Mononuclear cell (primary cell): ENCODE measurements around the gene SYT4. TPM values are rescaled to one million over a fixed set of nuclear protein-coding genes. Genes with fewer than 3 reads are reported as not detected.
"Not testable (repeated sequence)": the region's sequence is repeated elsewhere in the genome, so short reads cannot be mapped to it uniquely, and the experiment has no call there.

ENCODE experiments used
- H3K27me3 ChIP-seq: 2 replicates; pipeline ENCODE4 v1.6.0; 2011; ENCODE audit warnings: low read length, control low read depth; ENCODE audit not compliant: insufficient read depth
- H3K4me1 ChIP-seq: 2 replicates; pipeline ENCODE4 v1.5.1; 2011; ENCODE audit warnings: mild to moderate bottlenecking, low read length, control low read depth; ENCODE audit not compliant: insufficient read depth
- H3K4me3 ChIP-seq: 2 replicates; pipeline ENCODE4 v1.5.1; 2011; ENCODE audit warnings: mild to moderate bottlenecking, low read length, moderate library complexity
- H3K9me3 ChIP-seq: 2 replicates; pipeline ENCODE4 v1.5.1; 2011; ENCODE audit warnings: low read depth, mild to moderate bottlenecking, control low read depth, low read length
- total RNA-seq: library from RNA; depleted of rRNA; stranded (reverse); fragments of >200 nt; gene quantifications from one replicate; pipeline ENCODE4 v1.2.3, GENCODE V29; 2012

SYT4 gene, protein sequence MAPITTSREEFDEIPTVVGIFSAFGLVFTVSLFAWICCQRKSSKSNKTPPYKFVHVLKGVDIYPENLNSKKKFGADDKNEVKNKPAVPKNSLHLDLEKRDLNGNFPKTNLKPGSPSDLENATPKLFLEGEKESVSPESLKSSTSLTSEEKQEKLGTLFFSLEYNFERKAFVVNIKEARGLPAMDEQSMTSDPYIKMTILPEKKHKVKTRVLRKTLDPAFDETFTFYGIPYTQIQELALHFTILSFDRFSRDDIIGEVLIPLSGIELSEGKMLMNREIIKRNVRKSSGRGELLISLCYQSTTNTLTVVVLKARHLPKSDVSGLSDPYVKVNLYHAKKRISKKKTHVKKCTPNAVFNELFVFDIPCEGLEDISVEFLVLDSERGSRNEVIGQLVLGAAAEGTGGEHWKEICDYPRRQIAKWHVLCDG
- total RNA-seq: under 0.01 TPM

GRCh38 chr18:43277164-43277600, at the start of gene SYT4:
SYT4 (minus strand) TSS chr18:43277490; CDS start chr18:43277281, 209 bp downstream.
- H3K4me3 ChIP-seq: no peak within 1 kb of the TSS
- no peaks in the 10 kb centered on the region for H3K4me1 ChIP-seq
- H3K27me3 ChIP-seq: peaks cover 8% of the 10 kb centered on the region
- no peaks in the 10 kb centered on the region for H3K9me3 ChIP-seq

DNA sequence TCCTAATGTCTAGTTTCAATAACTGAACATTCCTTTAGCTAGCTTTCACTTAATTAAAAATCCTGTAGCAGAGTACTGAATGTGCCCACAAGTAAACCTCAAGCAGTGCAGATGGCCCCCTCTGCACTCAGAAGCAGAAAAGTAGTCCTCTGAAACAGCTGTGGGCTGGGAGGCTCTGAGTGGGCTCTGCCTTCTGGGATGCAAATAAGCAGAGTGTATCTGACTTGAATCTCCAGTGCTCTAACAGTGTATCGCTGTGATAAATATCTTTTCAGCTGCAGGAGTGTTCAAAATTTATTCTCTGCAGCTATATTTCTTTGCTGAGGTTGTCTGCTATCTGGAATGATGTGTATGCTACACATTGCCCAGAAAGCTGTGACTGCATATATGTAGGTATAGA, 44.8 kb upstream of the SYT4 start:
- no peak overlapping the region for H3K4me3 ChIP-seq
- H3K9me3 ChIP-seq: no peaks in the 10 kb centered on the region
- H3K27me3 ChIP-seq: no peaks in the 10 kb centered on the region
- H3K4me1 ChIP-seq: no peaks in the 10 kb centered on the region

- no peaks in the 10 kb centered on the region for H3K9me3 ChIP-seq
- H3K27me3 ChIP-seq: no peaks in the 10 kb centered on the region
- no peaks in the 10 kb centered on the region for H3K4me1 ChIP-seq
- no peak overlapping the region for H3K4me3 ChIP-seq
Measured at GRCh38 chr18:43314941-43315340, 37.7 kb upstream of the SYT4 start.

DNA sequence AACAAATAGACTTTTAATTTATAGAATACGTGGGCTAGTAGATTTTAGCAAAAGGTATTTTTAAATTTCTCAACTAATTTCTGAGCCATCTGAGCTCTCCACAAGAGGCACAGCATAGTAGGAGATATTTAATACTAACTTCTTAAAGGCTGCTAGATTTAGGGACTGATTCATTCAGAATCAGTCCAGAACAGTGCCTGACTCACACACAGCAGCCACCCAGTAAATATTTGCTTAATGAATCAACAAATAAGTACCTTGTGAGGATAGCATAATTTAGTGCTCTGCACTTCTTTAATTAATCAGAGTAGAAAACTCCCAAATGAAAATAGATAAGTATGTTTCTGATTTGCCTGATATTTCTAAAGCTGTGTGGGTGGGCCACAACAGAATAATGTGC, 35.6 kb upstream of the SYT4 start:
- H3K27me3 ChIP-seq: no peaks in the 10 kb centered on the region
- no peaks in the 10 kb centered on the region for H3K4me1 ChIP-seq
- no peak overlapping the region for H3K4me3 ChIP-seq
- no peaks in the 10 kb centered on the region for H3K9me3 ChIP-seq

DNA sequence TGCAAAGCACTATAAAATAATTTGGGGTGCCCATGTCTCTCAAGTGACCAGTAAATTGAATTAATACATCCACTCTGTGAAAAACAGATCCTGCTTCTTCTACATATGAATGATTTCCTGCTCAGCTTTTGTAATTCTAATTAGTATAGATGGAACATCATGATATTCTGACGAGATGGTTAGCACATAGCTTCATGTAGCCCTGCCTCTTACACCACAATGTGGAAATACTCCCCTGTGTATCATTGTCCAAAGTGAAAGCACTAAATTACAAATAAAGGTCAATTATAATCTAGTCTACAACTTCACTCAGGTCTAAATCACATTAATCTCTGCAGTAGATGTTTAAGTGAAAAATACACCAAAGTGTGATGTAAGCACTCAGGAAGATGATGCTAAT, 32.9 kb upstream of the SYT4 start:
- H3K4me1 ChIP-seq: no peaks in the 10 kb centered on the region
- H3K4me3 ChIP-seq: no peak overlapping the region
- no peaks in the 10 kb centered on the region for H3K9me3 ChIP-seq
- no peaks in the 10 kb centered on the region for H3K27me3 ChIP-seq

DNA sequence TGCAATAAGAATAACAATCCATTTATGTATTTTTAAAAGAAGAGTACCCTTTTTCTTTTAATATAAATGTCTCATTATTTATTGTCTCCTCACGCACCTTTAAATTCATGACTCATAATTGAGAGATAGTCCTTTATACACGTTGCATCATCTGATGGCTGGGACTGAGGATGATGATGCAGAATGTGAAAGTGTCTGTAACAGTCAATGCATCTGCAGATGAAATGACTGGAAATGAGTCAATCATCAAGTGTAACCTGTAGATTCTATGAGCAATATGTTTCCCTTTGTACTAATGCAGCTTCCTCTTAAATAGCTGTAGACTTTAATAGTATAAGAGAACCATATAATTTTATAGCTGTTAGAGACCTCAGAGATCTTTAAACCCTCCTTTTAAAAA, 26.1 kb upstream of the SYT4 start:
- Histone ChIP-seq H3K9me3 (no peaks in the 10 kb centered on the region), H3K27me3 (no peaks in the 10 kb centered on the region), H3K4me1 (no peaks in the 10 kb centered on the region), H3K4me3 (no peak overlapping the region)

- not testable (repeated sequence) for H3K9me3 ChIP-seq, H3K4me3 ChIP-seq, H3K4me1 ChIP-seq, H3K27me3 ChIP-seq
Measured at GRCh38 chr18:43286187-43286586, 8.9 kb upstream of the SYT4 start.

DNA sequence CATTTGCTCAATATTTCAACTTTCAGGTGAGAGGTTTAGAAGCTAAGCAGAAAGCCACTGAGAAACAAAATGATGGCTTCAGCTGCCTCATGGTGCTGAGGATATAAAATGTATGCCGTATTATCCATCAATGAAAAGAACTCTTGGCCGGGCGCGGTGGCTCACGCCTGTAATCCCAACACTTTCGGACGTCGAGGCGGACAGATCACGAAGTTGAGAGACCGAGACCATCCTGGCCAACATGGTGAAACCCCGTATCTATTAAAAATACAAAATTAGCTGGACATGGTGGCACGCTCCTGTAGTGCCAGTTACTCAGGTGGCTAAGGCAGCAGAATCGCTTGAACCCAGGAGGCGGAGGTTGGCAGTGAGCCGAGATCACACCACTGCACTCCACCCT, 6.0 kb upstream of the SYT4 start:
- Histone ChIP-seq H3K27me3 (no peaks in the 10 kb centered on the region), H3K4me1 (no peaks in the 10 kb centered on the region), H3K4me3 (no peak overlapping the region), H3K9me3 (no peaks in the 10 kb centered on the region)

DNA sequence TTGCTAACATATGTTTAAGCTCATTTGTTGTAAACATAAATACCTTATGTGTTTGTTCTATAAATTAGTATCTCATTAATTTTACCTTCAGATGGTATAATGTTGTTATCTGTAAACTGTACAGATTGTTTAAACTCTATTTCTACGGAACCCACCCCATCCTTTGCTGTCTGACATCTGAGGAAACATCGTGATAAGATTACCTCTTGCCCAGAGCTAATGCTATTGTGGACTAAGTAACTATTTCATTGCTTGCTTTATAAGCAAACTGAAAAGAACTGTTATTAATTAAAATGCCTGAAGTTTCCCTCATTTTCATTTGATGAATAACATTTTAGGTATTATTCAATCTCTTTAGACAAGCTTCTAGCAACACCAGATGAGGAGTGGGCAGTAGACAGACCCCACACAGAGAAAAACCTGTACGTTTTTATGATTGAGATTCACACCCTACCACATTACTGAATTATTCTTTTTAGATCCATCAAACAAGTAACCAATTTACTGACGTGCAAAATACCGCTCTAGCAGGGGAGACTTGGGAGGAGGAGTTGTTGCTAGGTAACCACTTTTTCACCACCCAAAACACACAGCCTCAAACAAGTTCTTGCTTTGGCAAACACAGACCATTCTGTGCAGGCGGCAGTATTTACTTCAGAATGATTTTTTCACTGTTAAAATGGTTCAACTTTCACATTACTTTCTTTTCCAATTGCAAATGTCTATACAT, 1.9 kb upstream of the SYT4 start:
- Histone ChIP-seq H3K27me3 (peaks cover 8% of the 10 kb centered on the region), H3K9me3 (no peaks in the 10 kb centered on the region), H3K4me3 (no peak overlapping the region)

DNA sequence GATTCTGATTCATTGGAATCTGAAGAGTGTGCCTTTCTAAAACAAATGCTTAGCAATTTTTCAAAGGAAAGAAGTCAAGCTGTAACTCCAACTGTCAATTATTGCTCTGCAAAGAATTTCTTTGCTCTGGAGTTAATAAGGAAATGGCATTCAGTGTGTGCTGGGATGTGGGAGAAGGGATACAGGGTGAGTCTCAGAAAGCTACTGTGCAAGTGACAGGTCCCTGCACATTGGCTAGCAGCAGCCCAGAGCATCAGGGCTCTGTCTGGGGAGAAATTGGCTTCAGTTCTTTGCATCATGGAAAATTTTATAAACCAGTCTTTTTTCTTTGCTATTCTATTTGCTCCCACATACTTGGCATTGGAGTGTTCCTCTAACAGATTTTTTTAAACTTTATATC, 1.1 kb upstream of the SYT4 start:
- H3K9me3 ChIP-seq: no peaks in the 10 kb centered on the region
- no peak overlapping the region for H3K4me3 ChIP-seq
- H3K27me3 ChIP-seq: peaks cover 8% of the 10 kb centered on the region
- no peaks in the 10 kb centered on the region for H3K4me1 ChIP-seq

More for the DNA sequence above, 1.9 kb upstream of the SYT4 start:
- no peaks in the 10 kb centered on the region for H3K4me1 ChIP-seq

GRCh38 chr18:43276491-43276890, 799 bp downstream of the SYT4 start:
- peaks cover 8% of the 10 kb centered on the region for H3K27me3 ChIP-seq
- no peaks in the 10 kb centered on the region for H3K4me1 ChIP-seq
- no peak overlapping the region for H3K4me3 ChIP-seq
- H3K9me3 ChIP-seq: no peaks in the 10 kb centered on the region

- H3K9me3 ChIP-seq: no peaks in the 10 kb centered on the region
- H3K27me3 ChIP-seq: peaks cover 8% of the 10 kb centered on the region
- no peaks in the 10 kb centered on the region for H3K4me1 ChIP-seq
- H3K4me3 ChIP-seq: no peak overlapping the region
Measured at GRCh38 chr18:43275546-43275945, 1.7 kb downstream of the SYT4 start.

GRCh38 chr18:43274526-43274925, 2.8 kb downstream of the SYT4 start:
- no peak overlapping the region for H3K4me3 ChIP-seq

GRCh38 chr18:43271593-43272432, 5.5 kb downstream of the SYT4 start:
- Histone ChIP-seq H3K9me3 (no peaks in the 10 kb centered on the region), H3K4me3 (no peak overlapping the region), H3K4me1 (no peaks in the 10 kb centered on the region), H3K27me3 (no peaks in the 10 kb centered on the region)

More at GRCh38 chr18:43274526-43274925, 2.8 kb downstream of the SYT4 start:
- no peaks in the 10 kb centered on the region for H3K9me3 ChIP-seq
- no peaks in the 10 kb centered on the region for H3K4me1 ChIP-seq
- H3K27me3 ChIP-seq: peaks cover 8% of the 10 kb centered on the region

- Histone ChIP-seq H3K9me3 (no peaks in the 10 kb centered on the region), H3K4me3 (no peak overlapping the region), H3K27me3 (no peaks in the 10 kb centered on the region), H3K4me1 (no peaks in the 10 kb centered on the region)
Measured at GRCh38 chr18:43267818-43268217, 9.5 kb downstream of the SYT4 start.
